DMS79 treated with DMSO at 0.1 percent for 48 hours (cell line): Measurements from ENCODE around the gene EIF4G2.

Experiments used
- DNase-seq: peaks from one replicate; lab custom pipeline; 2025; lab: John Stamatoyannopoulos, UW

Gene EIF4G2

GRCh38 chr11:10771457-10771856, 37.3 kb downstream of the EIF4G2 start:
- no peak for DNase-seq

- peak; percentile 40 for DNase-seq
These were observed 38.0 kb downstream of the EIF4G2 start for GRCh38 chr11:10770626-10771254.

GRCh38 chr11:10764412-10764811, 44.3 kb downstream of the EIF4G2 start:
- no peak for DNase-seq

- no peak for DNase-seq
These were observed 45.0 kb downstream of the EIF4G2 start for GRCh38 chr11:10763766-10764165.

- DNase-seq = no peak
These were observed 45.8 kb downstream of the EIF4G2 start for GRCh38 chr11:10762913-10763421.

GRCh38 chr11:10762185-10762584, 46.5 kb downstream of the EIF4G2 start:
- no peak for DNase-seq

GRCh38 chr11:10761085-10761698, 47.5 kb downstream of the EIF4G2 start:
- DNase-seq = no peak

- DNase-seq = no peak
These were observed 49.8 kb downstream of the EIF4G2 start for GRCh38 chr11:10758957-10759356.

- DNase-seq = no peak
These were observed 56.2 kb downstream of the EIF4G2 start for GRCh38 chr11:10752486-10752885.

GRCh38 chr11:10752061-10752460, 56.7 kb downstream of the EIF4G2 start:
- no peak for DNase-seq

GRCh38 chr11:10751581-10751940, 57.2 kb downstream of the EIF4G2 start:
- no peak for DNase-seq

- peak; percentile 90 for DNase-seq
These were observed 57.7 kb downstream of the EIF4G2 start, which contains the start of gene CTR9 for GRCh38 chr11:10750838-10751580. CTR9 (plus strand) TSS chr11:10751246; CDS start chr11:10751413, 167 bp downstream.

- no peak for DNase-seq
These were observed 59.2 kb downstream of the EIF4G2 start for GRCh38 chr11:10749476-10749875.

- DNase-seq = no peak
These were observed 61.0 kb downstream of the EIF4G2 start for GRCh38 chr11:10747733-10748132.
